ENCODE results near the gene LHX5. TPM values are rescaled to one million over a fixed set of nuclear protein-coding genes. Genes with fewer than 3 reads are reported as not detected.

The LHX5 gene
- total RNA-seq, 1 donor from 2014 or later = not detected

DNA sequence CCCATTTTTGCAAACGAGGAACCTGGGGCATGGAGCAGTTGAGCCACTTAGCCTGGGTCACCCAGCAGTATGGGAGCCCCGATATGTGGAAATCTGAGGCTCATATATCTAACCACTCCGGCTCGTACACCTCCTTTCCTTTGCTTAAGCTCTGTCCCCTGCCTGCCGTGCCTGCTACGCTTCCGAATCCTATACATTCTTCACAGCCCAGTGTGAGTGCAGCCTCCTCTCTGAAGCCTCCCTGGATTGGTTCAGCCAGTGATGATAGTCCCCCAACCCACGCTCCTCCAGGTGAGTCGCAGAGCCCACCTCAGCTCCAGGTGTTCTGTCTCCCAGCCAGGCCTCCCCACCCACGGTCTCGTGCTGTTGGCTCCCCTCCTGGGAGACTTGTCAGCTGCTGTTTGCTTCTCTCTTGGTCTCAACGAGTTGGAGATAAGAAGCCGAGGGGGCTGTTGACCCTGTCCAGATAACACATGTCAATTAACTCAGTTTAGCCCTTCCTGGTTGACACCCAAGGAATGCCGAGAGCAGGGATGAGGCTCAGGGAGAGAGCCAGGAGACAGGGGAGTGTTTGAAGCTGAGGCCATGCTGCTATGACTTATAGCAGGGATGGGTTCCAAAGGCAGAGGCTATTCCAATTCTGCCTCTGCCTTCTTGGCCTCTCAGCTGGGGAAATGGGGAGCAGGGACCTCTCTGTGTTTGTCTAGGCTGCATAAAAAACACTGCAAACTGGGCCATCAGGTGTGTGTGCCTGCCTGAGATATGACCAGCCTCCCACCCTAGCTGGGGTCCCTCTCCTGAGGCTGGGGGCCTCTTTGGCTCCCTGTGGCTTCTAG, 30.5 kb downstream of the LHX5 start:
- TF ChIP-seq, protein P1, sequence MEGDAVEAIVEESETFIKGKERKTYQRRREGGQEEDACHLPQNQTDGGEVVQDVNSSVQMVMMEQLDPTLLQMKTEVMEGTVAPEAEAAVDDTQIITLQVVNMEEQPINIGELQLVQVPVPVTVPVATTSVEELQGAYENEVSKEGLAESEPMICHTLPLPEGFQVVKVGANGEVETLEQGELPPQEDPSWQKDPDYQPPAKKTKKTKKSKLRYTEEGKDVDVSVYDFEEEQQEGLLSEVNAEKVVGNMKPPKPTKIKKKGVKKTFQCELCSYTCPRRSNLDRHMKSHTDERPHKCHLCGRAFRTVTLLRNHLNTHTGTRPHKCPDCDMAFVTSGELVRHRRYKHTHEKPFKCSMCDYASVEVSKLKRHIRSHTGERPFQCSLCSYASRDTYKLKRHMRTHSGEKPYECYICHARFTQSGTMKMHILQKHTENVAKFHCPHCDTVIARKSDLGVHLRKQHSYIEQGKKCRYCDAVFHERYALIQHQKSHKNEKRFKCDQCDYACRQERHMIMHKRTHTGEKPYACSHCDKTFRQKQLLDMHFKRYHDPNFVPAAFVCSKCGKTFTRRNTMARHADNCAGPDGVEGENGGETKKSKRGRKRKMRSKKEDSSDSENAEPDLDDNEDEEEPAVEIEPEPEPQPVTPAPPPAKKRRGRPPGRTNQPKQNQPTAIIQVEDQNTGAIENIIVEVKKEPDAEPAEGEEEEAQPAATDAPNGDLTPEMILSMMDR (IDR thresholded peaks at IDR 0.05) = no peak
- peaks cover 32% of the 10 kb centered on the region for H3K27me3 Mint-ChIP-seq (ENCODE audit: unreplicated experiment)
- H3K4me1 Mint-ChIP-seq (ENCODE audit: unreplicated experiment) = no peaks in the 10 kb centered on the region
- no peak for DNase-seq (ENCODE audit: extremely low spot score, unreplicated experiment)
- no peaks in the 10 kb centered on the region for H3K9me3 Mint-ChIP-seq (ENCODE audit: unreplicated experiment)
- no peak overlapping the region for H3K4me3 Mint-ChIP-seq (ENCODE audit: unreplicated experiment)
- no peaks in the 10 kb centered on the region for H3K36me3 Mint-ChIP-seq (ENCODE audit: unreplicated experiment)
- H3K27ac Mint-ChIP-seq (ENCODE audit: unreplicated experiment) = no peak overlapping the region

DNA sequence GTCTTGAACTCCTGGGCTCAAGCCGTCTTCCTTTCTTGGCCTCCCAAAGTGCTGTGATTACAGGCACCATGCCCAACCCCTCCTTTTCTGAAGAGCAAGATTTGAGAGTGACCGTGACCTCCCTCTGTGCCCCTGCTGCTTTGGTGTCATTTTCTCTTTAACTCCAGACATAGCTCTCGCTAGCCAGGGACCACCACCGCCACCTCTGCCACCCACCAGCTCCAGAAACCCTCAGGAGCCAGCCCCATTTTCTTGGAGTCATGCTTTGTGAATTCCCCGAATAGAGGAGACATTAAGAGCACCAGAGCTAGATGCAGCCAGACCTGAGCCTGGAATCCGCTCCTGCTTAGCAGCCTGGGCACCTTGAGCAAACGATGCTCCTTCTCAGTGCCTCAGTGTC, 31.3 kb downstream of the LHX5 start:
- DNase-seq (ENCODE audit: extremely low spot score, unreplicated experiment) = no peak
- peaks cover 30% of the 10 kb centered on the region for H3K27me3 Mint-ChIP-seq (ENCODE audit: unreplicated experiment)

DNA sequence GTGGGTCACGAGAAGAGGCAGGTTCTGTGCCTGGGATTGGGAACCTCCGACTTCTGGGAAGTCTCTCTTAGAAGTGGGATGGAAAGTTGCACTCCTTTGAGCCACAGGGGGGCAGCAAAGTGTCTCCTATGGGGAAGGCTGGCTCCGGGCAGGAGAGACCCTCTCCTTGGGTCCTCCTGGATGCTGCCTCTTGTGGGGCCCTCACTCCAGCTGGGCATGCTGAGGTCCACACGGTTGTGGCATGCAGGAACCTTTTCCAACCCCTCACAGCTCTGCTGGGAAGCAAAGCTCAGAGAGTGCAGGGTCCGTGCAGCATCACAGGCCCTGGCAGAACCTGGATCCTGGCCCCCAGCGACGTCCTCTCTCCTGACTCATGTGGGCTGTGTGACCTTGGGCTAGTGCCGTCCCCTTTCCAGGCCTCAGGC, 32.1 kb downstream of the LHX5 start:
- no peaks in the 10 kb centered on the region for H3K9me3 Mint-ChIP-seq (ENCODE audit: unreplicated experiment)
- TF ChIP-seq, protein P1 (IDR thresholded peaks at IDR 0.05) = peak; percentile 74
- no peak overlapping the region for H3K4me3 Mint-ChIP-seq (ENCODE audit: unreplicated experiment)
- peaks cover 30% of the 10 kb centered on the region for H3K27me3 Mint-ChIP-seq (ENCODE audit: unreplicated experiment)
- DNase-seq (ENCODE audit: extremely low spot score, unreplicated experiment) = no peak
- no peak overlapping the region for H3K27ac Mint-ChIP-seq (ENCODE audit: unreplicated experiment)
- H3K4me1 Mint-ChIP-seq (ENCODE audit: unreplicated experiment) = no peaks in the 10 kb centered on the region
- no peaks in the 10 kb centered on the region for H3K36me3 Mint-ChIP-seq (ENCODE audit: unreplicated experiment)

More for the DNA sequence above, 31.3 kb downstream of the LHX5 start:
- Mint-ChIP-seq H3K4me3 (ENCODE audit: unreplicated experiment) (no peak overlapping the region), H3K27ac (ENCODE audit: unreplicated experiment) (no peak overlapping the region), H3K9me3 (ENCODE audit: unreplicated experiment) (no peaks in the 10 kb centered on the region), H3K4me1 (ENCODE audit: unreplicated experiment) (no peaks in the 10 kb centered on the region), H3K36me3 (ENCODE audit: unreplicated experiment) (no peaks in the 10 kb centered on the region)
- TF ChIP-seq, protein P1 (IDR thresholded peaks at IDR 0.05) = no peak

DNA sequence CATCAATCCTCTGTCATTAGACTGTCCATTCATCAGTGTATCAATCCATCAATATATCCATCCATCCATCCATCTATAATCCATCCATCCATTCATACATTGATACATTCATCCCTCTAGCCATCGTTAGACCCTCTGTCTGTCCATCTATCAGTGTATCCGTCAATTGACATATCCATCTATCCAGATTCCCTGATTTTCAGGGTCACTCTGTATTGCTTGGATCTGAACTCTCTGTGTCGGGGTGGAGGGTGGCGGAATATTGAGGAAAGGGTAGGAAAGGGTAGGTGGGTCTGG, 32.4 kb downstream of the LHX5 start:
- H3K27me3 Mint-ChIP-seq (ENCODE audit: unreplicated experiment) = peaks cover 28% of the 10 kb centered on the region
- H3K9me3 Mint-ChIP-seq (ENCODE audit: unreplicated experiment) = no peaks in the 10 kb centered on the region
- H3K27ac Mint-ChIP-seq (ENCODE audit: unreplicated experiment) = no peak overlapping the region
- no peak for DNase-seq (ENCODE audit: extremely low spot score, unreplicated experiment)
- H3K4me3 Mint-ChIP-seq (ENCODE audit: unreplicated experiment) = no peak overlapping the region
- H3K36me3 Mint-ChIP-seq (ENCODE audit: unreplicated experiment) = no peaks in the 10 kb centered on the region
- TF ChIP-seq, protein P1 (IDR thresholded peaks at IDR 0.05) = no peak
- no peaks in the 10 kb centered on the region for H3K4me1 Mint-ChIP-seq (ENCODE audit: unreplicated experiment)

DNA sequence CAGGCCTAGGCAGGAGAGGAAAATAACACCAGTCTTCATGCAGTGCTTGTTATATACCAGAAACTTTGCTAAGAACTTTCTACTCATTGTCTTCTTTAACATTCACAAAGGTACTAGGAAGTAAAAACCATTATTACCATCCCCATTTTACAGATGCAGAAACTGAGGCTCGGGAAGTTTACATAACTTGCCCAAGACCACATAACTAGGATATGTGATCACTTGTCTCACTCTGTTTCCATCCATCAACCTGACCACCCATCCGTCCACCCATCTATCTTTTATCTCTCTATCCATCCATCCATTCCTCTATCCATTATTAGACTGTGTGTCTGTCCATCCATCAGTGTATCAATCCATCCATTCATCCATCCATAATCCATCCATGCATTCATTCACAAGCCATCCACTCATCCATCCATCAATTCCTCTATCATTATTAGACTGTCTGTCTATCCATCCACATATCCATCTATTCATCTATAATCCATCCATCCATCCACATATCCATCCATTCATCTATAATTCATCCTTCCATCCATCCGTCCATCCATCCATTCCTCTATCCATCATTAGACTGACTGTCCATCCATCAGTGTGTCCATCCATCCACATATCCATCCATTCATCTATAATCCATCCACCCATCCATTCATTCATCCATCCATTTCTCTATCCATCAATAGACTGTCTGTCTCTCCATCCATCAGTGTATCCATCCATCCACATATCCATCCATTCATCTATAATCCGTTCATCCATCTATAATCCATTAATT, 33.0 kb downstream of the LHX5 start:
- TF ChIP-seq, protein P1 (IDR thresholded peaks at IDR 0.05) = no peak
- no peak overlapping the region for H3K4me3 Mint-ChIP-seq (ENCODE audit: unreplicated experiment)
- H3K36me3 Mint-ChIP-seq (ENCODE audit: unreplicated experiment) = no peaks in the 10 kb centered on the region
- no peaks in the 10 kb centered on the region for H3K4me1 Mint-ChIP-seq (ENCODE audit: unreplicated experiment)
- no peak for DNase-seq (ENCODE audit: extremely low spot score, unreplicated experiment)
- H3K27me3 Mint-ChIP-seq (ENCODE audit: unreplicated experiment) = peaks cover 22% of the 10 kb centered on the region
- no peaks in the 10 kb centered on the region for H3K9me3 Mint-ChIP-seq (ENCODE audit: unreplicated experiment)
- no peak overlapping the region for H3K27ac Mint-ChIP-seq (ENCODE audit: unreplicated experiment)

Measured in osteocyte (in vitro differentiated cells).